ENCODE data around the gene UFSP1.
"Not testable (repeated sequence)": the region's sequence is repeated elsewhere in the genome, so short reads cannot be mapped to it uniquely, and the experiment has no call there.

DNA sequence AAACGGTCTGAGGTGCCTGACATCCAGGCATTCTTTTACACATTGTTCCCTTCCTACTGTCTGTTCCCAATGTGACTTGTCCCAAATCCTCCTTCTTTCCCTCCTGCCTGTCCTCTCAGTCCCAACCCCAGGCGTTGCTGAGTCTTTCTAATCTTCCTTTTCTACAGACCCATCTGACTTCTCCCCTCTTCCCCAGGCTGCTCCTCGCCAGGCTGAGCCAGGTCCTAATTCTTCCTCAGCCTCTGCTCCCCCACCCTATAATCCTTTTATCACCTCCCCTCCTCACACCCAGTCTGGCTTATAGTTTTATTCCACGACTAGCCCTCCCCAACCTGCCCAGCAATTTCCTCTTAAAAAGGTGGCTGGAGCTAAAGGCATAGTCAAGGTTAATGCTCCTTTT lies 34.1 kb upstream of the UFSP1 start:
- TF ChIP-seq EZH2 (IDR thresholded peaks at IDR 0.05; ENCODE audit: borderline replicate concordance, low read length); CTCF (conservative IDR thresholded peaks at IDR 0.05 in 1 of 2, IDR thresholded peaks at IDR 0.05 in 1 of 2; ENCODE audit: extremely low read depth in 1 of 2, insufficient read depth in 1 of 2, low read depth in 1 of 2, low read length in 2 of 2): not testable (repeated sequence)

All from mammary epithelial cell (primary cell).